ENCODE measurements around the gene GMPS.

GMPS gene

GRCh38 chr3:155949453-155950217 is 79.2 kb downstream of the GMPS start:
- TF ChIP-seq CTCF (IDR thresholded peaks at IDR 0.05; ENCODE audit: poor library complexity, severe bottlenecking) = no peak
- no peak for DNase-seq (ENCODE audit: low spot score)
- no peaks in the 10 kb centered on the region for H3K4me1 ChIP-seq (ENCODE audit: insufficient read depth, poor library complexity, severe bottlenecking)
- H3K9me3 ChIP-seq (ENCODE audit: severe bottlenecking) = no peaks in the 10 kb centered on the region
- H3K27me3 ChIP-seq (ENCODE audit: insufficient read depth, poor library complexity, severe bottlenecking) = no peaks in the 10 kb centered on the region
- no peak overlapping the region for H3K4me3 ChIP-seq (ENCODE audit: severe bottlenecking)
- peak; percentile 16; the same call in 1 of the 3 replicates for ATAC-seq (ENCODE audit: low read depth)
- 0 out of 2 replicates have a peak, but pooled peaks cover under 1% of the 10 kb centered on the region for H3K36me3 ChIP-seq (ENCODE audit: low read depth)
- H3K27ac ChIP-seq (ENCODE audit: poor library complexity, severe bottlenecking) = no peak overlapping the region

- Histone ChIP-seq H3K27ac (ENCODE audit: poor library complexity, severe bottlenecking) (no peak overlapping the region), H3K4me1 (ENCODE audit: insufficient read depth, poor library complexity, severe bottlenecking) (no peaks in the 10 kb centered on the region), H3K27me3 (ENCODE audit: insufficient read depth, poor library complexity, severe bottlenecking) (no peaks in the 10 kb centered on the region), H3K9me3 (ENCODE audit: severe bottlenecking) (no peaks in the 10 kb centered on the region), H3K4me3 (ENCODE audit: severe bottlenecking) (no peak overlapping the region), H3K36me3 (ENCODE audit: low read depth) (no peaks in the 10 kb centered on the region)
- ATAC-seq (ENCODE audit: low read depth) (no peak), DNase-seq (ENCODE audit: low spot score) (no peak)
- no peak for TF ChIP-seq CTCF (IDR thresholded peaks at IDR 0.05; ENCODE audit: poor library complexity, severe bottlenecking)
Measured at GRCh38 chr3:155956508-155957411, 86.3 kb downstream of the GMPS start.

GRCh38 chr3:155957412-155957880 is 87.0 kb downstream of the GMPS start:
- Histone ChIP-seq H3K4me3 (ENCODE audit: severe bottlenecking) (no peak overlapping the region), H3K27ac (ENCODE audit: poor library complexity, severe bottlenecking) (no peak overlapping the region), H3K4me1 (ENCODE audit: insufficient read depth, poor library complexity, severe bottlenecking) (no peaks in the 10 kb centered on the region), H3K9me3 (ENCODE audit: severe bottlenecking) (no peaks in the 10 kb centered on the region), H3K36me3 (ENCODE audit: low read depth) (no peaks in the 10 kb centered on the region), H3K27me3 (ENCODE audit: insufficient read depth, poor library complexity, severe bottlenecking) (no peaks in the 10 kb centered on the region)
- TF ChIP-seq CTCF (IDR thresholded peaks at IDR 0.05; ENCODE audit: poor library complexity, severe bottlenecking) = no peak
- ATAC-seq (ENCODE audit: low read depth) (no peak), DNase-seq (ENCODE audit: low spot score) (no peak)

- TF ChIP-seq CTCF (IDR thresholded peaks at IDR 0.05; ENCODE audit: poor library complexity, severe bottlenecking) = no peak
- Histone ChIP-seq H3K27me3 (ENCODE audit: insufficient read depth, poor library complexity, severe bottlenecking) (no peaks in the 10 kb centered on the region), H3K4me3 (ENCODE audit: severe bottlenecking) (no peak overlapping the region), H3K36me3 (ENCODE audit: low read depth) (no peaks in the 10 kb centered on the region), H3K27ac (ENCODE audit: poor library complexity, severe bottlenecking) (no peak overlapping the region), H3K4me1 (ENCODE audit: insufficient read depth, poor library complexity, severe bottlenecking) (no peaks in the 10 kb centered on the region), H3K9me3 (ENCODE audit: severe bottlenecking) (no peaks in the 10 kb centered on the region)
- no peak for ATAC-seq (ENCODE audit: low read depth)
- no peak for DNase-seq (ENCODE audit: low spot score)
Measured at GRCh38 chr3:155958676-155959075, 88.2 kb downstream of the GMPS start.
